GM12878 (cell line): ENCODE results near the gene TTC39C. TPM values are rescaled to one million over a fixed set of nuclear protein-coding genes. Genes with fewer than 3 reads are reported as not detected.

Source experiments
- ATAC-seq: fragments of 200-7000 bp; cut with Tn5 transposase; 3 replicates; pipeline ENCODE4 v1.9.1; 2020; ENCODE audit warnings: mild to moderate bottlenecking, moderate library complexity
- BruUV-seq: library from RNA; stranded (reverse); fragments of 400-500 nt; replicated peaks from 2 replicates; lab custom pipeline; 2021; lab: Mats Ljungman, UMichigan
- CTCF ChIA-PET: fragments of 300-600 bp; sonication (Branson Sonifier 250); formaldehyde crosslinking; extraction: SDS; loops from one replicate; lab custom pipeline; 2021; ENCODE audit warnings: inconsistent platforms; lab: Yijun Ruan, JAX
- POLR2A ChIA-PET: fragments of 350-600 bp; formaldehyde crosslinking; extraction: SDS; loops from one replicate; lab custom pipeline; 2021; ENCODE audit warnings: inconsistent platforms; lab: Charles Lee
- RAD21 ChIA-PET: fragments of 300-600 bp; sonication (Branson Sonifier 250); formaldehyde crosslinking; loops from one replicate; lab custom pipeline; 2023; ENCODE audit warnings: antibody characterized with exemption; ENCODE audit not compliant: unreplicated experiment; lab: Charles Lee
- SMC1A ChIA-PET: fragments of 300-600 bp; sonication (Branson Sonifier 250); formaldehyde crosslinking; loops from one replicate; lab custom pipeline; 2023; ENCODE audit not compliant: unreplicated experiment, uncharacterized antibody; lab: Charles Lee
- DNase-seq: peaks from one replicate; pipeline ENCODE4 v3.0.0-alpha.2; 2011; ENCODE audit warnings: low read depth, low spot score
- FAIRE-seq: peaks from 3 replicates; lab custom pipeline; 2011; peaks lifted over from hg19 to GRCh38; lab: Jason Lieb, UNC
- H2AFZ ChIP-seq: 2 replicates; pipeline ENCODE4 v1.6.0; 2011; ENCODE audit warnings: low read depth, low read length, control low read depth; ENCODE audit not compliant: control insufficient read depth
- H3K27ac ChIP-seq: 2 replicates; pipeline ENCODE4 v1.5.1; 2011; ENCODE audit warnings: control low read depth; ENCODE audit not compliant: control insufficient read depth, insufficient read depth
- H3K27me3 ChIP-seq, 2 experiments: replicated peaks in 1 of 2; 2 replicates each; pipeline versions ENCODE4 v1.6.0 to v1.6.1; 2011; ENCODE audit warnings: low read length in 1 of 2; ENCODE audit not compliant: control insufficient read depth in 2 of 2, insufficient read depth in 2 of 2
- H3K36me3 ChIP-seq, 2 experiments: 2 replicates each; pipeline ENCODE4 v1.5.1; 2011; ENCODE audit warnings: low read length in 1 of 2; ENCODE audit not compliant: control insufficient read depth in 2 of 2, insufficient read depth in 2 of 2
- H3K4me1 ChIP-seq: 2 replicates; pipeline ENCODE4 v1.6.1; 2011; ENCODE audit warnings: mild to moderate bottlenecking, low read length, moderate library complexity, mixed read lengths; ENCODE audit not compliant: control insufficient read depth, insufficient read depth
- H3K4me2 ChIP-seq: 2 replicates; pipeline ENCODE4 v1.6.0; 2011; ENCODE audit warnings: control low read depth; ENCODE audit not compliant: control insufficient read depth, insufficient read depth
- H3K4me3 ChIP-seq: fragments of 200-600 bp; sonication (generic); 2 replicates; pipeline ENCODE4 v1.5.1; 2016
- H3K79me2 ChIP-seq: 2 replicates; pipeline ENCODE4 v1.6.0; 2011; ENCODE audit warnings: low read length; ENCODE audit not compliant: control insufficient read depth, insufficient read depth
- H3K9ac ChIP-seq: 2 replicates; pipeline ENCODE4 v1.8.0; 2011; ENCODE audit warnings: low read length, control low read depth, mixed read lengths; ENCODE audit not compliant: control insufficient read depth, insufficient read depth
- H3K9me3 ChIP-seq: replicated peaks from 3 replicates; pipeline ENCODE4 v1.5.1; 2011; ENCODE audit warnings: mild to moderate bottlenecking, low read length; ENCODE audit not compliant: control insufficient read depth, insufficient read depth
- H4K20me1 ChIP-seq: 2 replicates; pipeline ENCODE4 v1.6.0; 2011; ENCODE audit not compliant: control insufficient read depth, insufficient read depth
- BCLAF1 ChIP-seq: fragments of 450-650 bp; IDR thresholded peaks from 2 replicates; pipeline ENCODE4 v1.6.1; 2017; ENCODE audit warnings: antibody characterized with exemption, mild to moderate bottlenecking, moderate library complexity
- MTA2 ChIP-seq: fragments of 450-650 bp; IDR thresholded peaks from 2 replicates; pipeline ENCODE4 v1.6.1; 2016; ENCODE audit warnings: low read depth, mild to moderate bottlenecking, moderate library complexity
- NR2C2 ChIP-seq: IDR thresholded peaks from 2 replicates; pipeline ENCODE4 v1.6.1; 2011; ENCODE audit warnings: borderline replicate concordance, low read depth; ENCODE audit not compliant: control insufficient read depth, insufficient read length
- PAX8 ChIP-seq: fragments of 450-650 bp; IDR thresholded peaks from 2 replicates; pipeline ENCODE4 v1.6.1; 2017; ENCODE audit warnings: mild to moderate bottlenecking, moderate library complexity
- RFX5 ChIP-seq: IDR thresholded peaks from 2 replicates; pipeline ENCODE4 v1.6.1; 2011; ENCODE audit warnings: low read depth, low read length, improper control_type of control experiment
- ZBTB33 ChIP-seq: fragments of 450-650 bp; IDR thresholded peaks from 2 replicates; pipeline ENCODE4 v1.6.1; 2017; ENCODE audit warnings: mild to moderate bottlenecking
- WGBS: methylation state at CpG from one replicate; pipeline ENCODE4 v1.1.6; 2016; ENCODE audit warnings: low lambda C conversion rate; ENCODE audit not compliant: insufficient replicate concordance, insufficient coverage; ENCODE audit errors: missing lambda C conversion rate; 5-methylcytosine and 5-hydroxymethylcytosine counted together
- in situ Hi-C: fragments of 300-500 bp; cut with MboI; formaldehyde crosslinking; loops from 9 replicates; pipeline ENCODE4 v1.14.3; 2018; ENCODE audit warnings: mixed read lengths
- intact Hi-C: fragments of 100-400 bp; cut with micrococcal nuclease; formaldehyde crosslinking; loops from one replicate; pipeline ENCODE4 v1.14.2; 2022; ENCODE audit not compliant: unreplicated experiment
- polyA plus RNA-seq, 11 experiments: library from polyadenylated mRNA; depleted of rRNA in 4 of 11; unstranded in 6 of 11; stranded (reverse) in 5 of 11; fragments of >200 nt; fragmentation: Nextera tagmentation in 4 of 11; fragmentation: Illumina TruSeq in 1 of 11; extraction: Ambion mirVana in 4 of 11; extraction: Trizol in 1 of 11; gene quantifications; 1 replicate in 1 of 11; 2 replicates in 10 of 11; pipeline versions ENCODE4 v1.2.1 to v1.2.3, GENCODE V29; 2011 to 2016; ENCODE audit warnings: inconsistent platforms in 2 of 11, missing spikeins in 2 of 11, low read depth in 1 of 11
- total RNA-seq, 4 experiments: library from RNA; depleted of rRNA in 3 of 4; stranded (reverse); fragments of >200 nt in 3 of 4; fragmentation: Illumina TruSeq in 1 of 4; extraction: Trizol in 1 of 4; gene quantifications; 2 replicates each; pipeline versions ENCODE4 v1.2.1 to v1.2.3, GENCODE V29; 2013 to 2021

TTC39C gene
- total and polyA plus RNA-seq, 10 of the 15 experiments (the other 5 are each of a cell fraction or from before 2014, with no cell fraction given) = 21.1 to 91.0 (median 64.8) TPM

- H3K36me3 ChIP-seq = peaks cover 0 to 3% of the 10 kb centered on the region in 2 experiments; a peak in 3 of 4 replicates
- no peak overlapping the region for H3K9ac ChIP-seq
- FAIRE-seq (no peak), DNase-seq (no peak), ATAC-seq (peak; percentile 31; the same call in 2 of the 3 replicates)
- in situ Hi-C loops (no loop called here), intact Hi-C loops (no loop called here)
- WGBS = 77% methylated on average over 5 of the region's 5 CpGs
- H3K9me3 ChIP-seq = no peaks in the 10 kb centered on the region
- H3K4me1 ChIP-seq = peaks cover 8% of the 10 kb centered on the region
- H3K27me3 ChIP-seq = no peaks in the 10 kb centered on the region
- RAD21 ChIA-PET = interaction anchor here (0.8 to 1.7 kb wide), 2 partner anchors 17 to 79 kb away, joined by 3 to 7 read pairs; no protein-coding TSS in a partner anchor
- SMC1A ChIA-PET = interaction anchor here (1.5 kb wide), 1 partner anchor 22 kb away, joined by 5 read pairs; no protein-coding TSS in a partner anchor
- no peak overlapping the region for H2AFZ ChIP-seq
- peaks cover 2% of the 10 kb centered on the region; the same call in 1 of the 2 replicates for H4K20me1 ChIP-seq
- TF ChIP-seq PAX8 = no peak
- no peak for TF ChIP-seq ZBTB33
- no peak for TF ChIP-seq NR2C2
- TF ChIP-seq RFX5 = no peak
- TF ChIP-seq MTA2 = no peak
- TF ChIP-seq BCLAF1 = no peak
- CTCF ChIA-PET = no interaction called here
- POLR2A ChIA-PET = no interaction called here
- no peak overlapping the region for H3K4me2 ChIP-seq
- peaks cover 78% of the 10 kb centered on the region for H3K79me2 ChIP-seq
- BruUV-seq = no TSS peak
- H3K4me3 ChIP-seq = no peak overlapping the region
- no peak overlapping the region for H3K27ac ChIP-seq
Observed at GRCh38 chr18:24033641-24034412, 19.3 kb downstream of the TTC39C start.
